HG03108 (cell line): ENCODE measurements around the gene STON2.
"Not testable (repeated sequence)": the region's sequence is repeated elsewhere in the genome, so short reads cannot be mapped to it uniquely, and the experiment has no call there.

Experiments used
- ATAC-seq: cut with Tn5 transposase; IDR thresholded peaks from one replicate; pipeline ENCODE4 v1.9.1; 2021; ENCODE audit warnings: moderate library complexity; ENCODE audit not compliant: unreplicated experiment

The STON2 gene

GRCh38 chr14:81384900-81385299, 15.2 kb downstream of the STON2 start:
- ATAC-seq = no peak

DNA sequence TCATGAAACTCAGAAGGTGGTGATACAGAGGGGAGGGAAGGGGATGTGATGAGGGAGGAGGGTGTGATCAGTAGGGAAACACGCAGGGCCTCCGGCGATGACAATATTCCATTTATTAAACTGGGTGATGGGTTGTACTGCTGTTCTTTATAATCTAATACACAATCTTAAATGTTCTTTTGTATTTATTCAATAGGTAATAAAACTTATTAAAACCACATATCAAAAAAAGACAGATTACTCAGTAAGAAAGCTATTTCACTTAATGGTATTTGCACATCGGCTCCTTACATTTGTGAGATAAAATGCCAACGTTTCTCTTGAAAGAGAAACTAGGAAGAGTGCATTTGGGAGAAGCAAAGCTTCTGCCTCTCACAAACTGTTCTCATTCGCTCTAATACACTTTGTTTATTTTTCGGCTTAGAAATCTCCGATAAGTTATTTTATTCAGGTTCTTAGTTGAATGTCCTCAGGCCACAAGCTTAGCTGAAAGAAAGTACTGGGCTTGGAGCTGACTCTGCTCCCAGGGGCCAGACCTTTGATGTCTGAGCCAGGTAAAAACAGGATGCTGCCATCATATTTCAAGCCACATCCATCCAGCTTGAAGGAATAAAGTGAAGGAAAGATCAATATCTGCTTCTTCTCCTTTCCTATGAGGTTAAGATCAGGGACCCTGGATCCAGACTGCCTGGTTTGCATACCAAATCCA, 17.5 kb downstream of the STON2 start:
- no peak for ATAC-seq

- ATAC-seq = not testable (repeated sequence)
Observed at GRCh38 chr14:81380009-81380408, 20.1 kb downstream of the STON2 start.

- ATAC-seq = no peak
Observed at GRCh38 chr14:81371802-81372201, 28.3 kb downstream of the STON2 start.

DNA sequence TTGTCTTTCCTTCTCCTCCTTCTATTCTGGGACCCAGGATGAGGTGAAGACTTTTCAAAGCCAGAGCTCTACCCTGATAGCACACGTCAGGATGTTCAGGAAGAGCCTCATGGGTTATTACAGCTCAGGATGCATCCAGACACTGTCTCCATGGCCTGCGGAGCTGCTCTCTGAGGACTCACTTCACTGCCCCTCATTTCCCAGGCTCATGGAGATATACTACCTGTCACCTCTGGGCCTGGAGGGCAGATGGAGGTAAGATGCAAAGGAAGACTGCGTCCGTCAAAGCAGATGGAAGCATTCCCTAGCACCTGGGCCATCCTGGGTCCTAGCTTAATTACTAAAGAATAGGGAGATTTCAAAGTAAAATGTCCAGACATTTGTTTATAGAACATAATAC, 32.6 kb downstream of the STON2 start:
- no peak for ATAC-seq

DNA sequence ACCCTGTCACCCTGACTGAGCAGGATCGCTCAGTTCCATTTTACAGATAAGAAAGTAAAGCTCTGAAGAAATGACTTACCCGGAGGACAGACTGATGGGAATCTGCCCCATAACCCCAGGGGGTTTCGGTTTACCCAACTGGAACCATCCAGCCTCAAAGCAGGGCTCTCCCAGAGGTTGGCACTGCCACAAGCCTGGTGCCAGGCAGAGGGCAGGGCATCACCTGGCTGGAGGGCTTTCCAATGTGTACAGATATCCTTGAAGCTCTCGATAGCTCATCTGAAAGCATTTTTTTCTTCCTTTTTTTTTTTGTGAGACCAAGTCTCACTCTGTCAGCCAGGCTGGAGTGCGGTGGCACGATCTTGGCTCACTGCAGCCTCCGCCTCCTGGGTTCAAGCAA, 33.2 kb downstream of the STON2 start:
- no peak for ATAC-seq

- ATAC-seq = no peak
Observed at GRCh38 chr14:81366214-81366613, 33.9 kb downstream of the STON2 start.

- ATAC-seq = no peak
Observed at GRCh38 chr14:81363746-81364378, 36.3 kb downstream of the STON2 start.

DNA sequence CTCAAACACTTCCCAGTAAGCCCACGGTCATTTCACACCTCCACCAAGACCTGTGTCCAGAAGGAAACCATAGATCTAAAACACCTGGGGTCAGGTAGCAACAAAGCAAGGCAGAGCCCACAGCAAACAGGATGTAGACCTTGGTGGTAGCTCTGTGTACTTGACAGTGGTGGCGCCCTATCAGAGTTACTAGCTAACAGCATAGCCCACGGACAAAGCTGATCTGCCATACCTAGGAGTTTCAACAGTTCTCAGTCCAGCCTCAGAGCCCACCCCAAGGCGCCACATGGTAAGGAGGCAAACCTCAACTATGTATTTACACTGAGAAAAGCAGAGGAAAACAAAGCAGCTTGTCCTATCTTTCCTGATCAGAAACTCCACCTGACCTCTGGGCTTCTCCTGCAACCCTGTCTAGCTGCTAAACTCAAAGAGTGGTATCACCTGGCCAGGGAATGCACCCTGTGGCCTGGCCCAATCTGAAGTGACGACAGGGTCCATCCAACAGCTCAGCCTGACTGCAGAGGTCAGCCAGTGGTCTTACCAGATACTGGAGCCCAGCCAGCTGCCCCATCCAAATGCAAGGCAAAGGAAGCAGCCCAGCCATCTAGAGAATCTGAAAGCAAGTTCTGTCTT, 46.3 kb downstream of the STON2 start:
- no peak for ATAC-seq

- ATAC-seq = no peak
Observed at GRCh38 chr14:81352413-81352812, 47.7 kb downstream of the STON2 start.

DNA sequence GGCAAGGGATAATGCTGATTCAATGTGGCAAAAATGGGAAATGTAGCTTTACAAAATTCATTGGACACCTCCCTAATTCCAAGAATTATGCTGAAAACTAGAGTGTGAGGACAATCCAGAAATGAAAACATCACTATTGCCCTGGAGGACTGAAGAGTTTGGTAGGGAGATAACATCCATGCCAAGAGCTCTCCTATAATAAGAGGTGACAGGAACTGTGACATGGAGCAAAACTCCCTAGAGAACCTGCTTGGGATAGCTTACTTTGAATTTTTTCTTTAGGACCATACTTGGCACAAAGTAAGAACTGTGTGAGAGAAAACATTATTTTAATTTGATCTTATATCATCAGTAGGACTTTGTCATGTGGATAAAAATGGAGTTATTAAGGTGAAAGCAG, 48.9 kb downstream of the STON2 start:
- no peak for ATAC-seq

GRCh38 chr14:81350344-81351130, 49.6 kb downstream of the STON2 start:
- ATAC-seq = no peak

GRCh38 chr14:81348061-81348460, 52.1 kb downstream of the STON2 start:
- no peak for ATAC-seq

DNA sequence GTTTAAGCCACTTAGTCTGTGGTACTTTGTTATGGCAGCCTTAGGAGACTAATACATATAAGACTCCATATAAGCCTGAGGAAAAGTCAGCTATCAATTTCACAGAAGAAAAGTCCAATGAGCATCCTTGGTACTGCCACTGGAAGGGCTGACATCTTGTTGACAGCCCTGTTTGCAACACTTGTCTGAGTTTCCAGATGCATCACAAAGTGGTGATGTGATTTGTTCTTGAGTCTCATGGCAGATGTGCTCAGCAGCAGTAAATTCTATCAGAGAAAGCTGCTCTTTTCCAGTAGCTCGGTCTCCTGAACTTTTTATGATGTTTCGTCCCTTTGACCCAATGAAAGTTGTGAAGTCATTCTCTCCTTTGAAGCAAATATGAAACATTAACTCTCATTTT, 54.3 kb downstream of the STON2 start:
- ATAC-seq = no peak

DNA sequence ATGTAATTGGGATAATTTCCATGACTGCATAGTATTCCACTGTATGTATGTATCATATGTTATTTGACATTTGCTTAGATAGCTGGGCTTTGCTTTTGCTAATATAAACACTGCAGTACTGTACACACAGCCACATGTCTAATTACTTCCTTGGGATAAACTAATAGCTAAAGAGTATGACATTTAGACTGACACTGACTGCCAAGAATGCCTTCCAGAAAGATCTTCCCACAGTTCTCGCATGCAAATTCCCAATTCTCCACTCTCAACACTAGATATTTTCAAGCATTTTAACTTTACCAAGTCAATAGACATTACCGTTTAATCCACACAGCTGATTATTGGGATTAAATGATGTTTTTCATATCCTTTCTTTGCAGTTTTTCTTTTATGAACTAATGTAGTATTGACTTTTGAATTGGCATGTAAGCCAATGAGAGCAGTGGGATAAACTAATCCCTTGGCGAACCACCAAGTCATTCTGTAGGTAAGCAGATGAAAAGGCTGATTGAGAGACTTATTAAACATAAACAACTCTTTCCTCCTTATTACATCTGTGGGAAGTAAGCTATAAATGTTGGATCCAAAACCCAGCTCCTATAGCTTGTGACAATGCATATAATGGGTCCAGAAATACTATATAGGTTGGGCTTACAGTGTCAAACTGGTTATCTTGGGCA, 55.5 kb downstream of the STON2 start:
- ATAC-seq = no peak

DNA sequence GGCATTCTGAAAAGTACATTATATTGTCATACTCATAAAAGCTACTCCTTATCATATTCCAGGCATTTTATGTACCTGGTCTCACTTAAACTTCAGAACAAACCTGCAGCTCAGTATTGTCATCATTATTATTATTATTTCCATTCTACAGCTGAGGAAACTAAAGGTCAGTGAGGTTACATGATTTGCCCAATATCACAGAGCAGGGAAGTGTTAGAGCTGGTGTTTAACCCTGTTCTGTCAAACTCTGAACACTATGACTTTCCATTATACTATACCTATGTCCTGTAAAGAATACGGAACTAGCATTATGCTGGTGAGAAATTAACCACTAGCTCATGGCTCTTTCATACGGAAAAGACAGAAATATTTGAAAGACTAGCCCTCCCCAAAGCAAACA, 56.4 kb downstream of the STON2 start:
- no peak for ATAC-seq

DNA sequence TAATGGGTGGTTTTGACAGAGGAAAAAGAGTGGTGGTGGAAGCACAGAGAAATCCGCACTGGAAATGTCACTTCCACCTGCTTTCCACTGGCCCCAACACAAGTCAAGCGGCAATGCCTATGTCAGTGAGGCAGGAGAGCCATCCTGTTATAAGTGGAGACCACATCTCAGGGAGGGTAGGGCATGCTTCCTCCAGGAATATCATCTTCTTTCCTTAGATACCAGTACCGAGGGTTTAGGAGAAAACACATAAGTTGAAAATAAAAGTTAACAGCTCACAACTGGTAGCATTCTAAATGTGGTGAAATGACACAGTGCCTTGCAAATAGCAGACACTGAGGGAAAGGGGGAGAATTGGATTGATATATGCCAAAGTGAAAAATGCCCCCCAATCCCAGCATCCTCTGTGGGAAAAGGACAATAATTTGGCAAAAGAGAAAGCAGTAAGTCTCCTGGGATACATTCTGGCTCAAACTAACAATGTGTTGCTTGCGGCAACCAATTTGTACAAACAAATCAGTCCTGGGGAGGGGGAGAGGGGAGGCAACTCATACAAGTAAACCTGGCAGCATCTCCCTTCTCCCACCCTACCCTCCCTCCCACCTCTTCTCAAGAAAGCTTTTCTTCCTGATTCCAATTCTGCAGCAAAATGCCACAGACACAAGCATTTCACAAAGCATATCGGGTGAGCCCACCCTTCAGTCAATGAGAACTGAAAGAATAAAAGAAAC, 57.1 kb downstream of the STON2 start:
- no peak for ATAC-seq

DNA sequence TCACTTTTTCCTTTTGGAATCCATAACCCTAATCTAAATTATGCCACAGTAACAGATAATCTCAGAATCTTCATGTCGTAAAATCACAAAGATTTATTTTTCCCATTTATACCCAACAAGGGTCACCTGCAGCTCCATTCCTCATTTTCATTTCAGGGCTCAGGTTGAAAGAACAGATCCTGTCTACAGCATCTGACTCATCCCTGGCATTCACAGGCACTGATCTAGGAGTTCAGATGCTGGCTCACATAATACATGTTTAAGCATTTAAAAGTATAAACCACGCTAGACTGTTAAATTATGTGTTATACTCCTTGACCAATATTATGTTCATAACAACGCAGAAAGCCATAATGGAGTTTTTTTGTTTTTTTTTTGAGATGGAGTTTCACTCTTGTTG, 58.3 kb downstream of the STON2 start:
- ATAC-seq = no peak

GRCh38 chr14:81341370-81341769, 58.8 kb downstream of the STON2 start:
- no peak for ATAC-seq

DNA sequence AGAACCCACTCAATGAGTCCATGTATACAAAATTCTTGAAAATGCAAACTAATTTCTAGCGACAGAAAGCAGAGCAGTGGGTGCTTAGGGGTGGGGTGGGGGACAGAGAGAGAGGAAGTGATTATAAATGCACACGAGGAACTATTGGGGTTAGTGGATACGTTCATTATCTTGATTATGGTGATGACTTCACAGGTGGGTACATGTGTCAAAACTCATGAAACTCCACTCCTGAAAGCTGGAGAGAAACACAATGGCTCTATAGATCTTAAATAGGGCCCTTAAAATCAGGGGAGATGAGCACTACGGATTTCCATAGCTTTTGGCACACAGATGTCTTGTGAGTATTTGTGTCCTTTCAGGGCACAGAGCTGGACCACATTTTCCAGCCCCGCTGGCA, 59.9 kb downstream of the STON2 start:
- ATAC-seq = no peak
